Fibroblast of lung (primary cell): ENCODE data around the gene NPC1L1.
A peak's percentile ranks its signal among the peaks of the same experiment; 100 is the strongest.

Source experiments
- CTCF ChIP-seq, 2 donors: IDR thresholded peaks in 1 of 2; conservative IDR thresholded peaks in 1 of 2; 1 replicate in 1 of 2; 2 replicates in 1 of 2; pipeline ENCODE4 v1.5.1; 2011 to 2012; ENCODE audit warnings: low read length in 2 of 2, control low read depth in 1 of 2, inconsistent platforms in 1 of 2, low read depth in 1 of 2, mild to moderate bottlenecking in 1 of 2
- EZH2 ChIP-seq: IDR thresholded peaks from 2 replicates; pipeline ENCODE4 v1.5.1; 2012; ENCODE audit warnings: low read length, control low read depth, mild to moderate bottlenecking; ENCODE audit errors: missing control alignments

- peak; percentile 55 to 63 for TF ChIP-seq CTCF (conservative IDR thresholded peaks at IDR 0.05 in 1 of 2, IDR thresholded peaks at IDR 0.05 in 1 of 2; ENCODE audit: low read depth in 1 of 2, low read length in 2 of 2)
- no peak for TF ChIP-seq EZH2
Observed at GRCh38 chr7:44587843-44588711, 46.9 kb upstream of the NPC1L1 start.
